HG03571 (cell line): ENCODE measurements around the gene PPARD.
"Not testable (repeated sequence)": the region's sequence is repeated elsewhere in the genome, so short reads cannot be mapped to it uniquely, and the experiment has no call there.

Source experiments
- ATAC-seq: cut with Tn5 transposase; IDR thresholded peaks from one replicate; pipeline ENCODE4 v1.9.1; 2021; ENCODE audit not compliant: unreplicated experiment

Gene PPARD

GRCh38 chr6:35312076-35312800 is 30.1 kb upstream of the PPARD start:
- no peak for ATAC-seq

GRCh38 chr6:35312807-35313206 is 29.6 kb upstream of the PPARD start:
- no peak for ATAC-seq

- ATAC-seq, result no peak
Observed at GRCh38 chr6:35317483-35318195, 24.7 kb upstream of the PPARD start.

GRCh38 chr6:35318196-35319171 is 23.9 kb upstream of the PPARD start:
- ATAC-seq, result no peak

- no peak for ATAC-seq
Observed at GRCh38 chr6:35319346-35320030, 22.9 kb upstream of the PPARD start.

- no peak for ATAC-seq
Observed at GRCh38 chr6:35320031-35320410, 22.3 kb upstream of the PPARD start.

- ATAC-seq, result no peak
Observed at GRCh38 chr6:35321091-35321490, 21.3 kb upstream of the PPARD start.

- no peak for ATAC-seq
Observed at GRCh38 chr6:35327349-35328027, 14.9 kb upstream of the PPARD start.

- ATAC-seq, result no peak
Observed at GRCh38 chr6:35328108-35328723, 14.1 kb upstream of the PPARD start.

GRCh38 chr6:35328965-35329364 is 13.4 kb upstream of the PPARD start:
- not testable (repeated sequence) for ATAC-seq

GRCh38 chr6:35330541-35331119 is 11.7 kb upstream of the PPARD start:
- ATAC-seq, result no peak

GRCh38 chr6:35332074-35332887 is 10.1 kb upstream of the PPARD start:
- not testable (repeated sequence) for ATAC-seq

GRCh38 chr6:35341557-35341956 is 801 bp upstream of the PPARD start:
- ATAC-seq, result no peak

- no peak for ATAC-seq
Observed at GRCh38 chr6:35343092-35343834, 905 bp downstream of the PPARD start.

GRCh38 chr6:35343835-35344550 is 1.6 kb downstream of the PPARD start:
- ATAC-seq, result no peak

GRCh38 chr6:35351422-35351821 is 9.1 kb downstream of the PPARD start:
- ATAC-seq, result no peak

- no peak for ATAC-seq
Observed at GRCh38 chr6:35352735-35353134, 10.4 kb downstream of the PPARD start.
